ENCODE measurements around the gene ATG4C.
"Not testable (repeated sequence)": the region's sequence is repeated elsewhere in the genome, so short reads cannot be mapped to it uniquely, and the experiment has no call there.

Gene ATG4C

DNA sequence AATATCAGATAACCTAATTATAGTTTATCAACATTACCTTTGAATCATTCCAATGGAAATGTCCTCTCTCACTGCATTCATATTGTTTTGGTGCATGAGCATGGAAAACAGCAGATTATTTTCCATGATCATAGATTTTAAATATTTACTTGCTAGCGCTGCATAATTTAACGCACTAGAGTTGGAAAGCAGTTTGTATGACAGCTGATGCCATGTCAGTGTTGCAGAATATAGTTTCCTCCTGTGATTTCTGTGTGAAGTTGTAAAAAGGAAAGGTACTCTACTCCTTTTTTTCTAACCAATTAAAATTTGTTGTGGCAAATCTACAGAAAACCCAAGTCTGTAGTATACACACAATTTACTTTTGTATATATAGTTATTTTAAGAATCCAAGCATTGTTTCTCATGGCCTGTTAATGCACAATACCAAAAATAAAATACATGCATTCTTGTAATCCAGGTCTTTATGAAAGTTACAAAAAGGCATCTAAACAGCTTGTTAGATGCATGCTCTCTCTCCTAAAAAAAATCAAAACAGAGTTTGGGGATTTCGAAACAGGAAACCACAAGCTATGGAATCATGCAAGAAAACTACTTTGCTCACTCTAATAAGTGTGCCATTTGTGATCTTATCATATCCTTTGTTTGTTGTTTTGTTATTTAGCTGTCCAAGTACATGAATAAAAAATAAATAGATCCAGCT lies 1.9 kb upstream of the ATG4C start:
- WGBS, 2 experiments (ENCODE audit: insufficient coverage in 2 of 2), result no CpG with 5 or more reads among the region's 3 CpGs
- H3K27ac ChIP-seq (ENCODE audit: low read depth, low read length, severe bottlenecking), result no peak overlapping the region
- H3K36me3 ChIP-seq (ENCODE audit: control insufficient read depth, insufficient read depth, low read length), result no peaks in the 10 kb centered on the region
- H3K4me3 ChIP-seq (ENCODE audit: extremely low read depth, insufficient read depth, low read length, poor library complexity, severe bottlenecking), result no peak overlapping the region
- no peaks in the 10 kb centered on the region for H3K4me1 ChIP-seq (ENCODE audit: control insufficient read depth, insufficient read depth, low read length, poor library complexity, severe bottlenecking)
- H3K9me3 ChIP-seq (ENCODE audit: control insufficient read depth, low read length), result no peaks in the 10 kb centered on the region

DNA sequence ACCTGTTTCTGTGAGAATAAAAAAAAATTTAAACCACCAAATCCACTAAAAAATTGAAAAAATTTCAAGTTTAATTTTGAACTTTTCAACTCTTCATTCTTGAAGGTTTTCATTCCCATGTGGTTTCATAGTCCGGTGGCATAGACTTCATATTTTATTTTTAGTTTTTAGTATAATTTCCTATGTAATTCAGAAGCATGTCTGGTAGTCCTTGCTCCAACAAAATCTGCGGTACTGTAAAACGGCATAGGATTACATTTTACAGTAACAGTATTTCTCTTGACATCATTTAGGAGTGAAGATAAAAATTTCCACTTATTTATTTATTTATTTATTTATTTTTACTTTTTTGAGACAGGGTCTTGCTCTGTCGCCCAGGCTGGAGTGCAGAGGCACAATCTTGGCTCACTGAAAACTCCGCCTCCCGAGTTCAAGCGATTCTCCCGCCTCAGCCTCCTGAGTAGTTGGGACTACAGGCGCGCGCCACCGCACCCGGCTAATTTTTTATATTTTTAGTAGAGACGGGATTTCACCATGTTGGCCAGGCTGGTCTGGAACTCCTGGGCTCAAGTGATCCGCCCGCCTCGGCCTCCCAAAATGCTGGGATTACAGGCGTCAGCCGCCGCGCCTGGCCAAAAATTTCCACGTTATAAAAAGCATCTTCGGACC lies 1.3 kb upstream of the ATG4C start:
- H3K4me3 ChIP-seq (ENCODE audit: extremely low read depth, insufficient read depth, low read length, poor library complexity, severe bottlenecking), result not testable (repeated sequence)
- 92 to 93% methylated on average over 14 to 18 of the region's 23 CpGs for WGBS, 2 experiments (ENCODE audit: insufficient coverage in 2 of 2)

DNA sequence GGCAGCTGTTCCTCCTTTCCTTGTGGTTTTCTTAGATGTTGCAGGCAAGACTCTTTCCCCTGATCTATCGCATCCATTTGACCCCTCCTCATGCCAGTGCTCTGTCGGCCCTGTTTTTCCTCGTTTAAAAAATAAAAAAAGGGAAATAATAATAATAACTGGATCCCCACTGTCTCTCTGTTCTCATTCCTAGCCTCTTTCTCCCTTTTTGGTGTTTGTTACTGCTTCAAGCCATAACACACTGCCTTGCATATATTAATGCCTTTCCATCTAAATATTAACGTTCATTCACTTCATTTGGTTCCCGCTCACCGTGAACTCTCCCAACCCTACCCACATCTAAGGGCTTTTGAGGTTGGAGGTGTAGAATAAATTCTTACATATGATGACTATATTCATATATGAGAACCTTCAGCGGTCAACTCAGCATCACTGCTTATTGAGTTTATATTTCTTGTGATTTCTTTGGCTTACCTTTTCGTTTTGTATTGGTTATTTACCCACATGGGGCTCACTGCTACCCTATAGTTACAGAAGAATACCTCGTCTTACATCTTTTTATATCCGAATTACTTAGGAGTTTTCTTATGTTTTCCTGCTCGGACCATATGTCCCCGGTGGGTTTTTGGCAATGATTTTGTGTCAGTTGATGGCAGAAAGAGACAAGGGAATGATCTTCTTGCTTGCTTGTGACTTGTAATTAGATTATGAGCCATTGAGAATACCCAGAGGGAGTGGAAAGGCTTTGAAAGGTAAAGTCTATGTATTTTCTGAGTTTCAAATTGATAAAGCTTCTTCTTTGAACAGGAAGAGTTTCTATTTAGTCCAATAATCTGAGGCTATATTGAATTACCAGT lies 805 bp downstream of the ATG4C start:
- Histone ChIP-seq H3K4me3 (ENCODE audit: extremely low read depth, insufficient read depth, low read length, poor library complexity, severe bottlenecking) (peak overlapping the region; percentile 74), H3K4me1 (ENCODE audit: control insufficient read depth, insufficient read depth, low read length, poor library complexity, severe bottlenecking) (no peaks in the 10 kb centered on the region), H3K27ac (ENCODE audit: low read depth, low read length, severe bottlenecking) (no peak overlapping the region), H3K36me3 (ENCODE audit: control insufficient read depth, insufficient read depth, low read length) (no peaks in the 10 kb centered on the region), H3K9me3 (ENCODE audit: control insufficient read depth, low read length) (no peaks in the 10 kb centered on the region)
- 16% methylated on average over 2 of the region's 12 CpGs; no CpG with 5 or more reads in 1 of the 2 experiments for WGBS, 2 experiments (ENCODE audit: insufficient coverage in 2 of 2)

More for the DNA sequence above, 1.3 kb upstream of the ATG4C start:
- not testable (repeated sequence) for H3K36me3 ChIP-seq (ENCODE audit: control insufficient read depth, insufficient read depth, low read length); H3K9me3 ChIP-seq (ENCODE audit: control insufficient read depth, low read length); H3K4me1 ChIP-seq (ENCODE audit: control insufficient read depth, insufficient read depth, low read length, poor library complexity, severe bottlenecking); H3K27ac ChIP-seq (ENCODE audit: low read depth, low read length, severe bottlenecking)

DNA sequence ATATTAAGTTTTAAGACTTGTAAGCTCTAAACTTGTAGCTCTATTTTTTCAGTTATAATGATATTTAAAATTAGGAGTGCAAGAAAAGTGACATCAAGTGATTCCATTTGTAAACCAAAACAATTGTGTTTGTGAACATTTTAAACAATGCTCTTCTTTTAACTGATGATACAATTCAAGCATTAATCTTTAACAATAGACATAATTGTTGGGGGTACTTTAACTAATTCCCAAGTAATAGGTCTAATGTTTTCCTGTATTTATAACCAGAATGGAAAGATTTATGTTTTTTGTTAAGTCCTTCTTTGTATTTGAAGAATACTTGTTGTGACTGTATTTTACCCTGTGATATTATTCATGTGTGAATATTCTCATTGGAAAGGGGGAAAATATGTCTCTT lies 6.8 kb downstream of the ATG4C start:
- Histone ChIP-seq H3K36me3 (ENCODE audit: control insufficient read depth, insufficient read depth, low read length) (no peaks in the 10 kb centered on the region), H3K27ac (ENCODE audit: low read depth, low read length, severe bottlenecking) (no peak overlapping the region), H3K9me3 (ENCODE audit: control insufficient read depth, low read length) (no peaks in the 10 kb centered on the region), H3K4me1 (ENCODE audit: control insufficient read depth, insufficient read depth, low read length, poor library complexity, severe bottlenecking) (no peaks in the 10 kb centered on the region), H3K4me3 (ENCODE audit: extremely low read depth, insufficient read depth, low read length, poor library complexity, severe bottlenecking) (no peak overlapping the region)

DNA sequence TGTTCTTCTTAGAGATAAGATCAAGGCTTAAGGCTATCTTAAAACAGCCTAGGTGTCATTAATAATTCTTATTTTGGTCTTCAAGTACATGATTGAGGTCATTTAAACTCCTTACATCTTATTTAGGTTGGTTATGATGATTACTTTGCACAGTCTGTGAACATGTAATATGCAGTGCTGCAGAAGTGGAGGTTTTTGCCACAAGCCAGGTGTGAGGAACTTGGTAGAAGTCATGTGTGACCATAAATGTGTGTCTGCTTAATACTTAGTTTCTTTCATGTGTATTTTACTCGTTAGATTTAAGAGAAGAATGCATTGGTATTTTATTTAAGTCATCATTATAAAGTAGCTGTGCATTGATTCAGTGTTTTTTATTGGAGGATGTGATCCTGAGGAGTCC lies 10.1 kb downstream of the ATG4C start:
- no peaks in the 10 kb centered on the region for H3K9me3 ChIP-seq (ENCODE audit: control insufficient read depth, low read length)
- WGBS, 2 experiments (ENCODE audit: insufficient coverage in 2 of 2), result no CpG with 5 or more reads among the region's 1 CpG

DNA sequence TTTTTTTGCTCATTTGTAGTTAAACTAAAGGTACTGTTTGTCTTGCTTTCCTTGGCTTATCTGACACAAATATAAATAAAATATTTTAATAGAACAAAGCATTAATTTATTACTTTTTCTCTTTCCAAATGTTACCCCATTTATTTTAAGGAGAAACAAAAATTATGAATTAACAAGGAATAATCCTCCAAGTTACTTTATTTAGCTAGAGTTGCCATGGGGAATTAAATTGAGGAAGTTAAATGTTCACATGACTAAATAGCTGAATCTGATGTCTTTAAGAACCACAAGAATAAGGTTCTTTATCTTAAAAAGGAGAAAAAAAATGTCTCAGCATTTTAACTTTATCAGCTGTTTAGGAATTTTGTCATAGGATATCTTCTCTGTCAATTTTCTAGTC lies 12.3 kb downstream of the ATG4C start:
- Histone ChIP-seq H3K27ac (ENCODE audit: low read depth, low read length, severe bottlenecking) (no peak overlapping the region), H3K4me1 (ENCODE audit: control insufficient read depth, insufficient read depth, low read length, poor library complexity, severe bottlenecking) (no peaks in the 10 kb centered on the region), H3K36me3 (ENCODE audit: control insufficient read depth, insufficient read depth, low read length) (no peaks in the 10 kb centered on the region), H3K4me3 (ENCODE audit: extremely low read depth, insufficient read depth, low read length, poor library complexity, severe bottlenecking) (no peak overlapping the region), H3K9me3 (ENCODE audit: control insufficient read depth, low read length) (no peaks in the 10 kb centered on the region)

More for the DNA sequence above, 10.1 kb downstream of the ATG4C start:
- Histone ChIP-seq H3K27ac (ENCODE audit: low read depth, low read length, severe bottlenecking) (no peak overlapping the region), H3K4me1 (ENCODE audit: control insufficient read depth, insufficient read depth, low read length, poor library complexity, severe bottlenecking) (no peaks in the 10 kb centered on the region), H3K4me3 (ENCODE audit: extremely low read depth, insufficient read depth, low read length, poor library complexity, severe bottlenecking) (no peak overlapping the region), H3K36me3 (ENCODE audit: control insufficient read depth, insufficient read depth, low read length) (no peaks in the 10 kb centered on the region)

DNA sequence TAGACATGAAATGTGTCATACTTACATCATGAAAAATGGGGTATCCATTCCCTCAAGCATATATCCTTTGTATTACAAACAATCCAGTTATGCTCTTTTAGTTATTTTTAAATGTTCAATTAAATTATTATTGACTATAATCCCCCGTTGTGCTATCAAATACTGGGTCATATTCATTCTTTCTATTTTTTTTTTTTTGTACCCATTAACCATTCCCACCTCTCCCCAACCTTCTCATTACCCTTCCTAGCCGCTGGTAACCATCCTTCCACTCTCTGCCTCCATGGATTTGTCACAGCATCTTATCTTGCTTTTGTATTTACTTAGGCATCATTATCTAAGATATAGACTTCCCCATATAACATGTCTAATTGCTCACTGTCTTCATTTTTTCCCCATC lies 15.8 kb downstream of the ATG4C start:
- 100% methylated on average over 1 of the region's 2 CpGs; no CpG with 5 or more reads in 1 of the 2 experiments for WGBS, 2 experiments (ENCODE audit: insufficient coverage in 2 of 2)

DNA sequence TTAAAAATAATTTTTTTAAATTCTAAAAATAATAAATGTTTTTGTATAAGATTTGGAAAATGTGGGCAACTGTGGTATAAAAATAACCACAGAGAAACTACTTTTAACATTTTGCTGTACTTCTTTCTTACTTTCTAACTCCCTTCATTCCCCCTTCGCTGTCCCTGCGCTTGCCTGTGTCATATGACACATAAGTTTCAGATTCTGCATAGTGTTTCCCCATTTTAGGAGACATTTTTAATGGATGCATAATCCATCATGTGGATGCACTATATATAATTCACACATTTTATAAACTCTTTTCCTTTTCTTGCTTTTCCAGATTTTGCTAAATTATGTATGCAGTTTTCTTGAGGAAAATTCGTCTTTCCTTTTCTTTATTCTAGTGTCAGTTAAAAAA lies 16.3 kb downstream of the ATG4C start:
- Histone ChIP-seq H3K4me1 (ENCODE audit: control insufficient read depth, insufficient read depth, low read length, poor library complexity, severe bottlenecking) (no peaks in the 10 kb centered on the region), H3K9me3 (ENCODE audit: control insufficient read depth, low read length) (no peaks in the 10 kb centered on the region), H3K27ac (ENCODE audit: low read depth, low read length, severe bottlenecking) (no peak overlapping the region), H3K36me3 (ENCODE audit: control insufficient read depth, insufficient read depth, low read length) (no peaks in the 10 kb centered on the region), H3K4me3 (ENCODE audit: extremely low read depth, insufficient read depth, low read length, poor library complexity, severe bottlenecking) (no peak overlapping the region)
- 82 to 100% methylated on average over 2 of the region's 3 CpGs for WGBS, 2 experiments (ENCODE audit: insufficient coverage in 2 of 2)

More for the DNA sequence above, 15.8 kb downstream of the ATG4C start:
- no peak overlapping the region for H3K4me3 ChIP-seq (ENCODE audit: extremely low read depth, insufficient read depth, low read length, poor library complexity, severe bottlenecking)
- no peaks in the 10 kb centered on the region for H3K9me3 ChIP-seq (ENCODE audit: control insufficient read depth, low read length)
- no peaks in the 10 kb centered on the region for H3K4me1 ChIP-seq (ENCODE audit: control insufficient read depth, insufficient read depth, low read length, poor library complexity, severe bottlenecking)
- no peaks in the 10 kb centered on the region for H3K36me3 ChIP-seq (ENCODE audit: control insufficient read depth, insufficient read depth, low read length)
- H3K27ac ChIP-seq (ENCODE audit: low read depth, low read length, severe bottlenecking), result no peak overlapping the region

DNA sequence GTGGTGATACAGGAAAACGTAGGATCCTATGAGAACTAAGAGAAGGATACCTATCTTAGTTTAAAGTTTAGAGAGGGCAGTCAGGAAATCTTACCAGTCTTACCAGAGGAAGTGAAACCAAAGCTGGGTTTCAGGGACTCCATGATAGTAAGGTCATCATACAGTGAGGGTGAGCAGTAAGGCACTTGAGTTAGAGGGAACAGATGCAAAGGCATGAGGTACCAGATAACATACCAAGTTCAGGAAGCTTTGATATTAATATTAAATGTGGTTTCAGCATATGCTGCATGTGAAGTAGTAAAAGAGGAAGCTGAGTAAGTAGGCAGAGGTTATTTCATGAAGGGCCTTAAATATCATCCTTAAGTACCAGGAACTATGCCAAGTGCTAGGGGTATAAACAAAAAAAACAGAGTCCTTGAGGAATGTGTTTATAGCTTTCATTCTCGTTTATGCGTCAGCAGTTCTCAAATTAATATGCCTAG lies 16.9 kb downstream of the ATG4C start:
- no peaks in the 10 kb centered on the region for H3K9me3 ChIP-seq (ENCODE audit: control insufficient read depth, low read length)
- no peaks in the 10 kb centered on the region for H3K4me1 ChIP-seq (ENCODE audit: control insufficient read depth, insufficient read depth, low read length, poor library complexity, severe bottlenecking)
- no peak overlapping the region for H3K4me3 ChIP-seq (ENCODE audit: extremely low read depth, insufficient read depth, low read length, poor library complexity, severe bottlenecking)
- 78 to 90% methylated on average over 1 of the region's 3 CpGs for WGBS, 2 experiments (ENCODE audit: insufficient coverage in 2 of 2)
- no peak overlapping the region for H3K27ac ChIP-seq (ENCODE audit: low read depth, low read length, severe bottlenecking)
- no peaks in the 10 kb centered on the region for H3K36me3 ChIP-seq (ENCODE audit: control insufficient read depth, insufficient read depth, low read length)

DNA sequence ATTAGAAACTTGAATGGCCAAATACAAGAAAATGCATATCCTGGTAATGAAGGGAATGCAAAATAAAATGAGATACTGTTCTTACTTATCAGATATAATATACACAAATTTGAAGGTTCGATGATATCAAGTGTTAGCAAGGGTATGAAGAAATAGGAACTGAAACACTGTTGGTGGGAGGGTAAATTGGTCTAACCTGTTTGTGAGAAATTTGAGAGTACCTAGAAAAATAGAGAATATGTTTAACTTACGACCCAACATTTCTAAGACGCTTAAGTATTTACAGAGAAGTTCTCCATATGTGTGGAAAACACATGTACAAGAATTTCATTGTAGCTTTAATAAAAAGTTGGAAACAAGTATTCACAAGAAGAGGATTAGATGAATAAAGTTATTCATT lies 25.9 kb downstream of the ATG4C start:
- 90% methylated on average over 2 of the region's 3 CpGs; no CpG with 5 or more reads in 1 of the 2 experiments for WGBS, 2 experiments (ENCODE audit: insufficient coverage in 2 of 2)

More for the DNA sequence above, 25.9 kb downstream of the ATG4C start:
- Histone ChIP-seq H3K9me3 (ENCODE audit: control insufficient read depth, low read length) (no peaks in the 10 kb centered on the region), H3K27ac (ENCODE audit: low read depth, low read length, severe bottlenecking) (no peak overlapping the region), H3K4me3 (ENCODE audit: extremely low read depth, insufficient read depth, low read length, poor library complexity, severe bottlenecking) (no peak overlapping the region), H3K4me1 (ENCODE audit: control insufficient read depth, insufficient read depth, low read length, poor library complexity, severe bottlenecking) (no peaks in the 10 kb centered on the region), H3K36me3 (ENCODE audit: control insufficient read depth, insufficient read depth, low read length) (peaks cover 3% of the 10 kb centered on the region)
